Fibroblast of lung (primary cell): ENCODE results near the gene CHRM1. TPM values are rescaled to one million over a fixed set of nuclear protein-coding genes. Genes with fewer than 3 reads are reported as not detected.

Experiments
- DNase-seq, 2 donors: peaks; one replicate each; pipeline versions ENCODE4 v3.0.0 to v3.0.0-alpha.2; 2010; ENCODE audit warnings: low read depth in 2 of 2
- H2AFZ ChIP-seq: 2 replicates; pipeline ENCODE4 v1.5.1; 2012; ENCODE audit warnings: low read length, control low read depth, inconsistent platforms
- H3K27ac ChIP-seq: 2 replicates; pipeline ENCODE4 v1.5.1; 2011; ENCODE audit warnings: low read length, control low read depth; ENCODE audit not compliant: insufficient read depth
- H3K27me3 ChIP-seq: 2 replicates; pipeline ENCODE4 v1.5.1; 2011; ENCODE audit warnings: mild to moderate bottlenecking, low read length; ENCODE audit not compliant: control insufficient read depth, insufficient read depth
- H3K36me3 ChIP-seq: 2 replicates; pipeline ENCODE4 v1.5.1; 2011; ENCODE audit warnings: low read length; ENCODE audit not compliant: control insufficient read depth, insufficient read depth
- H3K4me1 ChIP-seq: 2 replicates; pipeline ENCODE4 v1.5.1; 2011; ENCODE audit warnings: low read length; ENCODE audit not compliant: control insufficient read depth, insufficient read depth; ENCODE audit errors: extremely low read depth
- H3K4me2 ChIP-seq: 2 replicates; pipeline ENCODE4 v1.5.1; 2011; ENCODE audit warnings: low read length, control low read depth; ENCODE audit not compliant: insufficient read depth; ENCODE audit errors: extremely low read depth
- H3K4me3 ChIP-seq, 4 experiments: fragments of 200-600 bp in 1 of 4; sonication (generic) in 1 of 4; replicated peaks in 1 of 4; 2 replicates each; pipeline ENCODE4 v1.5.1; 2011 to 2016; ENCODE audit warnings: low read length in 4 of 4, low read depth in 3 of 4, mild to moderate bottlenecking in 3 of 4, control low read depth in 2 of 4, inconsistent platforms in 1 of 4, mixed read lengths in 1 of 4; ENCODE audit not compliant: insufficient read depth in 1 of 4; ENCODE audit errors: control extremely low read depth in 1 of 4
- H3K79me2 ChIP-seq: 2 replicates; pipeline ENCODE4 v1.5.1; 2012; ENCODE audit warnings: mild to moderate bottlenecking, low read length, inconsistent platforms; ENCODE audit not compliant: control insufficient read depth, insufficient read depth
- H3K9ac ChIP-seq: 2 replicates; pipeline ENCODE4 v1.5.1; 2011; ENCODE audit warnings: mild to moderate bottlenecking, low read length, control low read depth; ENCODE audit not compliant: insufficient read depth
- H3K9me3 ChIP-seq: 2 replicates; pipeline ENCODE4 v1.5.1; 2012; ENCODE audit warnings: low read depth, low read length; ENCODE audit not compliant: control insufficient read depth, insufficient read depth
- H4K20me1 ChIP-seq: 2 replicates; pipeline ENCODE4 v1.5.1; 2011; ENCODE audit warnings: low read length; ENCODE audit not compliant: control insufficient read depth, insufficient read depth; ENCODE audit errors: extremely low read depth
- CTCF ChIP-seq, 2 donors: IDR thresholded peaks in 1 of 2; conservative IDR thresholded peaks in 1 of 2; 1 replicate in 1 of 2; 2 replicates in 1 of 2; pipeline ENCODE4 v1.5.1; 2011 to 2012; ENCODE audit warnings: low read length in 2 of 2, control low read depth in 1 of 2, inconsistent platforms in 1 of 2, low read depth in 1 of 2, mild to moderate bottlenecking in 1 of 2
- EZH2 ChIP-seq: IDR thresholded peaks from 2 replicates; pipeline ENCODE4 v1.5.1; 2012; ENCODE audit warnings: low read length, control low read depth, mild to moderate bottlenecking; ENCODE audit errors: missing control alignments
- polyA plus RNA-seq, 2 donors: library from polyadenylated mRNA; depleted of rRNA in 1 of 2; stranded (reverse) in 1 of 2; unstranded in 1 of 2; fragments of >200 nt; gene quantifications; 2 replicates each; pipeline ENCODE4 v1.2.1, GENCODE V29; 2011 to 2012; ENCODE audit warnings: missing spikeins in 1 of 2
- total RNA-seq: library from RNA; depleted of rRNA; stranded (reverse); fragments of >200 nt; gene quantifications from 2 replicates; pipeline ENCODE4 v1.2.1, GENCODE V29; 2014

CHRM1 gene
- total and polyA plus RNA-seq, 2 donors (not counting 1 experiment from before 2014, with no cell fraction given), result not detected

GRCh38 chr11:62933750-62934495 lies 12.8 kb upstream of the CHRM1 start:
- Histone ChIP-seq H3K27ac (no peak overlapping the region), H2AFZ (no peak overlapping the region), H4K20me1 (no peaks in the 10 kb centered on the region)

GRCh38 chr11:62933285-62933684 lies 12.1 kb upstream of the CHRM1 start:
- no peak for TF ChIP-seq CTCF (conservative IDR thresholded peaks at IDR 0.05 in 1 of 2, IDR thresholded peaks at IDR 0.05 in 1 of 2; ENCODE audit: low read depth in 1 of 2, low read length in 2 of 2)
- Histone ChIP-seq H2AFZ (no peak overlapping the region), H3K27me3 (peaks cover 5% of the 10 kb centered on the region), H3K4me3 (no peak overlapping the region), H3K9ac (no peak overlapping the region), H4K20me1 (no peaks in the 10 kb centered on the region), H3K79me2 (no peaks in the 10 kb centered on the region), H3K4me1 (no peaks in the 10 kb centered on the region), H3K36me3 (no peaks in the 10 kb centered on the region), H3K4me2 (no peak overlapping the region), H3K27ac (no peak overlapping the region), H3K9me3 (no peaks in the 10 kb centered on the region)
- no peak for DNase-seq

More at GRCh38 chr11:62933750-62934495, 12.8 kb upstream of the CHRM1 start:
- Histone ChIP-seq H3K27me3 (peaks cover 3% of the 10 kb centered on the region), H3K4me3 (no peak overlapping the region), H3K9ac (no peak overlapping the region), H3K4me2 (no peak overlapping the region), H3K4me1 (no peaks in the 10 kb centered on the region), H3K9me3 (no peaks in the 10 kb centered on the region), H3K36me3 (no peaks in the 10 kb centered on the region), H3K79me2 (no peaks in the 10 kb centered on the region)
- no peak for DNase-seq
- TF ChIP-seq CTCF (conservative IDR thresholded peaks at IDR 0.05 in 1 of 2, IDR thresholded peaks at IDR 0.05 in 1 of 2; ENCODE audit: low read depth in 1 of 2, low read length in 2 of 2) (no peak), EZH2 (no peak)

GRCh38 chr11:62931499-62932278 lies 10.5 kb upstream of the CHRM1 start:
- H3K4me1 ChIP-seq, result no peaks in the 10 kb centered on the region
- no peaks in the 10 kb centered on the region for H3K36me3 ChIP-seq
- peaks cover 16% of the 10 kb centered on the region for H3K27me3 ChIP-seq
- H3K4me2 ChIP-seq, result no peak overlapping the region
- no peak overlapping the region for H3K27ac ChIP-seq
- no peak for TF ChIP-seq EZH2
- TF ChIP-seq CTCF (conservative IDR thresholded peaks at IDR 0.05 in 1 of 2, IDR thresholded peaks at IDR 0.05 in 1 of 2; ENCODE audit: low read depth in 1 of 2, low read length in 2 of 2), result no peak
- H3K9ac ChIP-seq, result no peak overlapping the region
- H3K9me3 ChIP-seq, result no peaks in the 10 kb centered on the region
- no peak overlapping the region for H2AFZ ChIP-seq
- DNase-seq, result no peak
- H4K20me1 ChIP-seq, result no peaks in the 10 kb centered on the region
- no peak overlapping the region for H3K4me3 ChIP-seq
- no peaks in the 10 kb centered on the region for H3K79me2 ChIP-seq
